Right atrium auricular region (tissue), 2 donors: ENCODE results near the gene CCR5. TPM values are rescaled to one million over a fixed set of nuclear protein-coding genes. Genes with fewer than 3 reads are reported as not detected.

ENCODE experiments used
- DNase-seq: peaks from one replicate; pipeline ENCODE4 v3.0.0-alpha.2; 2019; ENCODE audit warnings: low spot score
- H3K27ac ChIP-seq, 2 donors: fragments of 200-600 bp; sonication (generic); 1 replicate in 1 of 2; 2 replicates in 1 of 2; pipeline ENCODE4 v1.5.1; 2016 to 2019
- H3K27me3 ChIP-seq, 2 donors: fragments of 200-600 bp; sonication (generic); one replicate each; pipeline versions ENCODE4 v1.5.1 to v1.6.0; 2017 to 2019
- H3K36me3 ChIP-seq: fragments of 200-600 bp; sonication (generic); one replicate; pipeline ENCODE4 v1.5.1; 2016
- H3K4me1 ChIP-seq, 2 donors: fragments of 200-600 bp; sonication (generic); one replicate each; pipeline versions ENCODE4 v1.5.1 to v1.6.0; 2017 to 2019
- H3K4me3 ChIP-seq, 2 donors: fragments of 200-600 bp; sonication (generic); 1 replicate in 1 of 2; 2 replicates in 1 of 2; pipeline ENCODE4 v1.5.1; 2017 to 2019; ENCODE audit warnings: mild to moderate bottlenecking in 1 of 2, moderate library complexity in 1 of 2
- H3K9me3 ChIP-seq, 2 donors: fragments of 200-600 bp; sonication (generic); one replicate each; pipeline ENCODE4 v1.5.1; 2019
- CTCF ChIP-seq, 2 donors: fragments of 200-600 bp; sonication (generic); IDR thresholded peaks; one replicate each; pipeline ENCODE4 v1.5.1; 2019; ENCODE audit warnings: antibody characterized with exemption in 2 of 2
- total RNA-seq, 2 donors: library from RNA; depleted of rRNA; stranded (reverse); fragments of >200 nt; gene quantifications; one replicate each; pipeline ENCODE4 v1.1.0, GENCODE V29; 2016

The CCR5 gene
- total RNA-seq, 2 donors from 2014 or later, result 1.1 TPM; not detected in 1

GRCh38 chr3:46368569-46368968, 2.2 kb upstream of the CCR5 start:
- no peaks in the 10 kb centered on the region for H3K9me3 ChIP-seq
- H3K4me3 ChIP-seq, result no peak overlapping the region
- TF ChIP-seq CTCF (IDR thresholded peaks at IDR 0.05), result peak in 1 of 2 donors; percentile 38
- no peaks in the 10 kb centered on the region for H3K27me3 ChIP-seq
- no peaks in the 10 kb centered on the region for H3K36me3 ChIP-seq
- no peak overlapping the region for H3K27ac ChIP-seq
- no peaks in the 10 kb centered on the region for H3K4me1 ChIP-seq
- peak; percentile 74 for DNase-seq

GRCh38 chr3:46369151-46369550, 1.6 kb upstream of the CCR5 start:
- H3K4me1 ChIP-seq, result no peaks in the 10 kb centered on the region
- H3K4me3 ChIP-seq, result no peak overlapping the region
- H3K27ac ChIP-seq, result no peak overlapping the region
- no peaks in the 10 kb centered on the region for H3K36me3 ChIP-seq
- DNase-seq, result no peak
- no peak for TF ChIP-seq CTCF (IDR thresholded peaks at IDR 0.05)
- H3K9me3 ChIP-seq, result no peaks in the 10 kb centered on the region
- no peaks in the 10 kb centered on the region for H3K27me3 ChIP-seq

DNA sequence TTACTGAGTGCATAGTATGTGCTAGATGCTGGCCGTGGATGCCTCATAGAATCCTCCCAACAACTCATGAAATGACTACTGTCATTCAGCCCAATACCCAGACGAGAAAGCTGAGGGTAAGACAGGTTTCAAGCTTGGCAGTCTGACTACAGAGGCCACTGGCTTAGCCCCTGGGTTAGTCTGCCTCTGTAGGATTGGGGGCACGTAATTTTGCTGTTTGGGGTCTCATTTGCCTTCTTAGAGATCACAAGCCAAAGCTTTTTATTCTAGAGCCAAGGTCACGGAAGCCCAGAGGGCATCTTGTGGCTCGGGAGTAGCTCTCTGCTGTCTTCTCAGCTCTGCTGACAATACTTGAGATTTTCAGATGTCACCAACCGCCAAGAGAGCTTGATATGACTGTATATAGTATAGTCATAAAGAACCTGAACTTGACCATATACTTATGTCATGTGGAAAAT, 1.0 kb upstream of the CCR5 start:
- Histone ChIP-seq H3K4me1 (no peaks in the 10 kb centered on the region), H3K4me3 (no peak overlapping the region), H3K27me3 (no peaks in the 10 kb centered on the region), H3K9me3 (no peaks in the 10 kb centered on the region), H3K27ac (no peak overlapping the region), H3K36me3 (no peaks in the 10 kb centered on the region)
- TF ChIP-seq CTCF (IDR thresholded peaks at IDR 0.05), result no peak
- DNase-seq, result no peak

DNA sequence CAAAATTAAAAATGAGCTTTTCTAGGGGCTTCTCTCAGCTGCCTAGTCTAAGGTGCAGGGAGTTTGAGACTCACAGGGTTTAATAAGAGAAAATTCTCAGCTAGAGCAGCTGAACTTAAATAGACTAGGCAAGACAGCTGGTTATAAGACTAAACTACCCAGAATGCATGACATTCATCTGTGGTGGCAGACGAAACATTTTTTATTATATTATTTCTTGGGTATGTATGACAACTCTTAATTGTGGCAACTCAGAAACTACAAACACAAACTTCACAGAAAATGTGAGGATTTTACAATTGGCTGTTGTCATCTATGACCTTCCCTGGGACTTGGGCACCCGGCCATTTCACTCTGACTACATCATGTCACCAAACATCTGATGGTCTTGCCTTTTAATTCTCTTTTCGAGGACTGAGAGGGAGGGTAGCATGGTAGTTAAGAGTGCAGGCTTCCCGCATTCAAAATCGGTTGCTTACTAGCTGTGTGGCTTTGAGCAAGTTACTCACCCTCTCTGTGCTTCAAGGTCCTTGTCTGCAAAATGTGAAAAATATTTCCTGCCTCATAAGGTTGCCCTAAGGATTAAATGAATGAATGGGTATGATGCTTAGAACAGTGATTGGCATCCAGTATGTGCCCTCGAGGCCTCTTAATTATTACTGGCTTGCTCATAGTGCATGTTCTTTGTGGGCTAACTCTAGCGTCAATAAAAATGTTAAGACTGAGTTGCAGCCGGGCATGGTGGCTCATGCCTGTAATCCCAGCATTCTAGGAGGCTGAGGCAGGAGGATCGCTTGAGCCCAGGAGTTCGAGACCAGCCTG, 984 bp downstream of the CCR5 start:
- Histone ChIP-seq H3K9me3 (no peaks in the 10 kb centered on the region), H3K4me3 (no peak overlapping the region), H3K36me3 (no peaks in the 10 kb centered on the region), H3K4me1 (no peaks in the 10 kb centered on the region), H3K27me3 (no peaks in the 10 kb centered on the region), H3K27ac (no peak overlapping the region)
- no peak for TF ChIP-seq CTCF (IDR thresholded peaks at IDR 0.05)
- no peak for DNase-seq

GRCh38 chr3:46372492-46373359, 2.0 kb downstream of the CCR5 start:
- Histone ChIP-seq H3K27me3 (no peaks in the 10 kb centered on the region), H3K4me3 (no peak overlapping the region), H3K4me1 (no peaks in the 10 kb centered on the region), H3K27ac (no peak overlapping the region), H3K9me3 (no peaks in the 10 kb centered on the region), H3K36me3 (no peaks in the 10 kb centered on the region)
- no peak for DNase-seq
- peak in 1 of 2 donors; percentile 51 for TF ChIP-seq CTCF (IDR thresholded peaks at IDR 0.05)
